ENCODE measurements around the gene XAF1.

DNA sequence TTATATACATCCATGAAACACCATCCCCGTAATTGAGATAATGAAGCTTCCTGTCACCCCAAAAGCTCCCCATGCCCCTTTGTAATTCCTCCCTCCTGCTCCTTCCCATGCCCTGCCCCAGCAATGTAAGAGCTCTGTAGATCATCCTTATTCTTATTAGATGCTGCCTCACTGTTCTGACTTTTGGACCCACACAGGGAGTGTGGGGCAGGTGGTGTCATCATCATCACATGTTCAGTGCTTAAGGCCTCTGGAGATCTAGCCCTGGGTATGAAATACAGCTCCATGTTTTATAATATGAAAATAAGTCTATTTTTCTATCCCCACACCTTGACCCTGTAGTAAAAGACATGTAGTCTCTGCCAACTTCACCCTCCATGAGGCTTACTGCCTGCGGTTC is 1.9 kb downstream of the XAF1 start:
- TF ChIP-seq CTCF (IDR thresholded peaks at IDR 0.05; ENCODE audit: low read depth, low read length): no peak
- no peak for TF ChIP-seq EZH2phosphoT487 (IDR thresholded peaks at IDR 0.05; ENCODE audit: low read depth)

Measured in OCI-LY3 (cell line).